Activated CD4-positive, alpha-beta T cell treated with anti-CD3 and anti-CD28 coated beads for 36 hours (primary cell): ENCODE results near the gene TBC1D13. TPM values are rescaled to one million over a fixed set of nuclear protein-coding genes. Genes with fewer than 3 reads are reported as not detected.

ENCODE experiments used
- ATAC-seq: fragments of 200-7000 bp; cut with Tn5 transposase; one replicate; pipeline ENCODE4 v1.10.0; 2021; ENCODE audit warnings: mild to moderate bottlenecking, moderate library complexity
- CTCF ChIA-PET: fragments of 350-600 bp; sonication (Branson Sonifier 250); formaldehyde crosslinking; loops from one replicate; lab custom pipeline; 2021; ENCODE audit warnings: antibody characterized with exemption; lab: Charles Lee
- POLR2A ChIA-PET: fragments of 350-600 bp; sonication (Branson Sonifier 250); formaldehyde crosslinking; loops from one replicate; lab custom pipeline; 2021; ENCODE audit warnings: antibody characterized with exemption, inconsistent platforms; lab: Charles Lee
- DNase-seq: peaks from one replicate; pipeline ENCODE4 v3.0.0-alpha.2; 2020
- H3K27ac Mint-ChIP-seq: one replicate; pipeline ENCODE4 v1.8.0; 2021; ENCODE audit warnings: mixed read lengths
- H3K27me3 Mint-ChIP-seq: one replicate; pipeline ENCODE4 v1.8.0; 2021; ENCODE audit warnings: mixed read lengths
- H3K36me3 Mint-ChIP-seq: one replicate; pipeline ENCODE4 v1.8.0; 2021; ENCODE audit warnings: low read depth, mixed read lengths
- H3K4me1 Mint-ChIP-seq: one replicate; pipeline ENCODE4 v1.8.0; 2021; ENCODE audit warnings: mixed read lengths
- H3K4me3 Mint-ChIP-seq: one replicate; pipeline ENCODE4 v1.8.0; 2021; ENCODE audit warnings: mild to moderate bottlenecking, moderate library complexity, mixed read lengths
- H3K9me3 Mint-ChIP-seq: one replicate; pipeline ENCODE4 v1.8.0; 2021; ENCODE audit warnings: low read depth, mixed read lengths
- intact Hi-C, 2 experiments: fragments of 100-400 bp; cut with DNase I in 1 of 2; cut with micrococcal nuclease in 1 of 2; formaldehyde crosslinking; loops; one replicate each; pipeline versions ENCODE4 v1.14.2 to v1.15.1; 2022 to 2024; cut with DNase I, micrococcal nuclease
- total RNA-seq, 2 experiments: library from RNA; stranded (reverse); gene quantifications; one replicate each; pipeline ENCODE4 v1.2.3, GENCODE V29; 2021

The TBC1D13 gene
- total RNA-seq, result 10 to 100 TPM; 10.5 to 14.0 TPM

GRCh38 chr9:128786681-128787601, at the start of gene TBC1D13:
Gene TBC1D13, plus strand, starts transcription at chr9:128787253. Its CDS starts 101 bp downstream, at chr9:128787354.
- ATAC-seq (peak; percentile 97), DNase-seq (peak; percentile 94)
- Mint-ChIP-seq H3K4me3 (peak within 1 kb of the TSS; percentile 87), H3K9me3 (no peaks in the 10 kb centered on the region), H3K27me3 (no peaks in the 10 kb centered on the region), H3K4me1 (peaks cover 18% of the 10 kb centered on the region), H3K36me3 (peaks cover 1% of the 10 kb centered on the region), H3K27ac (peak within 1 kb of the TSS; percentile 87)
- intact Hi-C loops, result loop anchor here (1.0 to 5.0 kb wide), 18 partner anchors 16 to 627 kb away; partner anchors contain the start of genes PKN3 (in 2 of the 2), ZER1 (in 2 of the 2), BBLN (in 1 of the 2) and COQ4 (in 1 of the 2)
- POLR2A ChIA-PET, result no interaction called here
- CTCF ChIA-PET, result no interaction called here

GRCh38 chr9:128742401-128742800, 44.7 kb upstream of the TBC1D13 start:
- ChIA-PET POLR2A (no interaction called here), CTCF (no interaction called here)
- ATAC-seq (no peak), DNase-seq (no peak)
- Mint-ChIP-seq H3K9me3 (no peaks in the 10 kb centered on the region), H3K36me3 (peaks cover under 1% of the 10 kb centered on the region), H3K4me3 (no peak overlapping the region), H3K27me3 (no peaks in the 10 kb centered on the region), H3K4me1 (no peaks in the 10 kb centered on the region), H3K27ac (no peak overlapping the region)
- intact Hi-C loops, result no loop called here

DNA sequence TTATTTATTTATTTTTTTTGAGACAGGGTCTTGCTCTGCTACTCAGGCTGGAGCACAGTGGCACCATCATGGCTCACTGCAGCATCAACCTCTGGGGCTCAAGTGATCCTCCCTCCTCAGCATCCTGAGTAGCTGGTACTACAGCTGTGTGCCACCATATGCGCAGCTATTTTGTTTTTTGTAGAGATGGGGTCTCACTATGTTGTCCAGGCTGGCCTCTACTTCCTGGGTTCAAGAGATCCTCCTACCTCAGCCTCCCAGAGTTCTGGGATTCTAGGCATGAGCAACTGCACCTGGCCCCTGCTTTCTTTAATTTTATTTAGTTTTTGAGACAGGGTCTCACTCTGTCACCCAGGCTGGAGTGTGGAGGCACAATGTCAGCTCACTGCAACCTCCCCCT, 43.6 kb upstream of the TBC1D13 start:
- no peaks in the 10 kb centered on the region for H3K36me3 Mint-ChIP-seq
- CTCF ChIA-PET, result no interaction called here

GRCh38 chr9:128747241-128747640, 39.8 kb upstream of the TBC1D13 start:
- POLR2A ChIA-PET, result no interaction called here
- no peak overlapping the region for H3K27ac Mint-ChIP-seq

More for the DNA sequence above, 43.6 kb upstream of the TBC1D13 start:
- intact Hi-C loops, result no loop called here
- DNase-seq, result no peak
- H3K9me3 Mint-ChIP-seq, result no peaks in the 10 kb centered on the region
- POLR2A ChIA-PET, result no interaction called here
- no peaks in the 10 kb centered on the region for H3K4me1 Mint-ChIP-seq
- ATAC-seq, result no peak
- no peak overlapping the region for H3K27ac Mint-ChIP-seq
- no peaks in the 10 kb centered on the region for H3K27me3 Mint-ChIP-seq
- H3K4me3 Mint-ChIP-seq, result no peak overlapping the region

DNA sequence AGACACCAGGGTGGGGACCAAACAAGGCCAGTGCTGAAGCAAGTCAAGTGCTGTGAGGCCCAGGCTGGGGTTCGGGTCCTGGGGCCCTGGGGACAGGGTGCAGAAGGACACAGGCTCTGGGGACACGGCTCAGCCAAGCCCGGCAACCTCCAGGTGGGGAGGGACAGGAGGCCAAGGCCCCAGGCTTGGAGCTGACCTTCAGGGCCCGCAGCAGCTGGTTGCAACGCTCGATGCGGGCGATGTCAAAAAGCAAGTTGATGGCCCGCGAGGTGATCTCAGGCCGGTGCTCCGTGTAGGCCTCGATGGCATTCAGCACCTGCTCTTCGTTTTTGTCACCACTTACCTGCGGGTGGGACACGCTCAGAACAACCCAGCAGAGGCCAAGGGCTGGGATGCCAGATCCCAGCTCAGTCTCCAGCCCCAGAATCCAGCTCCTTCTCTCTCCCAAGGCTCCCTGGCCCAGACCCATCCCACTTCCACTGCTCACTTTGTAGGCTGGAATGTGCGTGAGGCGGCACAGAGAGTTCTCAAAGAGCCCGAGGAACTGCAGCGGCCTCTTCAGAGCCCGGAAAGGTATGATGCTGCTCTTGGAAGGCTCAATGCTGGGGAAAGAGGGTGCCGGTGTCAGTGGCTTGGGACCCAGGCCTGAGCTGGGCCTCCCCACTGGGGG, 36.0 kb upstream of the TBC1D13 start:
- ChIA-PET CTCF (interaction anchor here (0.6 kb wide), 1 partner anchor 634 kb away, joined by 3 read pairs; no protein-coding TSS in a partner anchor), POLR2A (no interaction called here)
- H3K4me1 Mint-ChIP-seq, result no peaks in the 10 kb centered on the region
- DNase-seq (no peak), ATAC-seq (no peak)
- H3K4me3 Mint-ChIP-seq, result no peak overlapping the region
- H3K9me3 Mint-ChIP-seq, result no peaks in the 10 kb centered on the region
- H3K27me3 Mint-ChIP-seq, result no peaks in the 10 kb centered on the region
- H3K36me3 Mint-ChIP-seq, result no peaks in the 10 kb centered on the region
- no peak overlapping the region for H3K27ac Mint-ChIP-seq
- intact Hi-C loops, result no loop called here

More at GRCh38 chr9:128747241-128747640, 39.8 kb upstream of the TBC1D13 start:
- CTCF ChIA-PET, result no interaction called here
- no peaks in the 10 kb centered on the region for H3K9me3 Mint-ChIP-seq
- no peaks in the 10 kb centered on the region for H3K4me1 Mint-ChIP-seq
- H3K4me3 Mint-ChIP-seq, result no peak overlapping the region
- ATAC-seq (no peak), DNase-seq (no peak)
- H3K36me3 Mint-ChIP-seq, result no peaks in the 10 kb centered on the region
- no peaks in the 10 kb centered on the region for H3K27me3 Mint-ChIP-seq
- intact Hi-C loops, result no loop called here

- POLR2A ChIA-PET, result no interaction called here
- intact Hi-C loops, result no loop called here
- Mint-ChIP-seq H3K4me1 (peaks cover 3% of the 10 kb centered on the region), H3K27me3 (no peaks in the 10 kb centered on the region), H3K9me3 (no peaks in the 10 kb centered on the region), H3K36me3 (no peaks in the 10 kb centered on the region), H3K4me3 (no peak overlapping the region), H3K27ac (no peak overlapping the region)
- no peak for DNase-seq
- ATAC-seq, result no peak
- CTCF ChIA-PET, result interaction anchor here (0.6 to 0.9 kb wide), 2 partner anchors 20 to 1016 kb away, joined by 4 read pairs; no protein-coding TSS in a partner anchor
Observed at GRCh38 chr9:128753627-128754026, 33.4 kb upstream of the TBC1D13 start.

DNA sequence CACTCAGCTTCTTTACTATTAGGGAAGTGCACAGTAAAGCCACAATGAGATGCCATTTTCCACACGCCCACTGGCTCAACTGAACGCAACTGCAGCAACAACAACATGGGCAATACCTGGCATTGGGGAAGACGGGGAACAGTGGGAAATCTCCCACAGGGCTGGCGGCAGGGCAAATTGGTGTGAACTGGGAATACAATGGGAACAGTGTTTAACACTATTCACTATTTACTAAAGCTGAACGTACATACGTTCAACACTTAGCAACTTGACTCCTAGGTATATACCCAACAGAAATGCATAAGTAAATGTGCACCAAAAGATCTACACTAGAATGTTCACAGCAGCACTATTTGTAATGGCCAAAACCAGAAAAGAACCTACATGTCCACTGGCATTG, 29.5 kb upstream of the TBC1D13 start:
- ATAC-seq, result no peak
- Mint-ChIP-seq H3K27ac (no peak overlapping the region), H3K4me3 (no peak overlapping the region), H3K27me3 (no peaks in the 10 kb centered on the region), H3K9me3 (no peaks in the 10 kb centered on the region), H3K36me3 (no peaks in the 10 kb centered on the region), H3K4me1 (peaks cover 3% of the 10 kb centered on the region)
- intact Hi-C loops, result no loop called here
- CTCF ChIA-PET, result interaction anchor here (0.9 kb wide), 1 partner anchor 453 kb away, joined by 3 read pairs; no protein-coding TSS in a partner anchor
- POLR2A ChIA-PET, result no interaction called here
- no peak for DNase-seq

- no peak for DNase-seq
- Mint-ChIP-seq H3K4me1 (peaks cover 3% of the 10 kb centered on the region), H3K27ac (no peak overlapping the region), H3K4me3 (no peak overlapping the region), H3K9me3 (no peaks in the 10 kb centered on the region), H3K27me3 (no peaks in the 10 kb centered on the region), H3K36me3 (peaks cover 4% of the 10 kb centered on the region)
- ATAC-seq, result no peak
- intact Hi-C loops, result no loop called here
- POLR2A ChIA-PET, result no interaction called here
- CTCF ChIA-PET, result interaction anchor here (0.7 kb wide), 1 partner anchor 241 kb away, joined by 3 read pairs; no protein-coding TSS in a partner anchor
Observed at GRCh38 chr9:128762671-128763449, 24.2 kb upstream of the TBC1D13 start.

DNA sequence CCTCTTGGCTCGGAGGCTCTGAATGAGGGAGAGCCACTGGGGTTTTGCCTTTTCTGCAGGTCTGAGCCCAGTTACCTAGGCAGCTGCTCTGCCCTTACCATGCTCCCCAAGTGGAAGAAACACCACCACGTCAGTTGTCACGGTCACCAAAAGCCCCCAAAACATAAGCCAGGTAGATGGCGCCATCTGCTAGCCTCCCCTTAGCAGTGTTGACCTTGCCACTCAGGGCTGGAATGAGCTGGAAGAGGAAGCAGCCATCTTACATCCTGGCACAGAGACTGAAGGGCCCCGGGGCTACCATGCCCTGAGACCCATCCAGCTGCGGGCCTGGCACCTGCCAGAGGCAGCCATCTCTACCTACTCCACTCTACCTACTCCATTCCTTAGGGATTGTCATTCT, 22.7 kb upstream of the TBC1D13 start:
- intact Hi-C loops, result no loop called here
- ATAC-seq (peak; percentile 53), DNase-seq (no peak)
- POLR2A ChIA-PET, result interaction anchor here (0.6 kb wide), 1 partner anchor 300 kb away, joined by 3 read pairs; no protein-coding TSS in a partner anchor
- H3K27ac Mint-ChIP-seq, result no peak overlapping the region
- H3K4me3 Mint-ChIP-seq, result no peak overlapping the region
- H3K4me1 Mint-ChIP-seq, result peaks cover 7% of the 10 kb centered on the region
- no peaks in the 10 kb centered on the region for H3K27me3 Mint-ChIP-seq
- peaks cover 5% of the 10 kb centered on the region for H3K36me3 Mint-ChIP-seq
- H3K9me3 Mint-ChIP-seq, result no peaks in the 10 kb centered on the region
- CTCF ChIA-PET, result interaction anchor here (0.6 kb wide), 2 partner anchors 183 to 592 kb away, joined by 3 to 6 read pairs; no protein-coding TSS in a partner anchor

GRCh38 chr9:128765499-128765898, 21.6 kb upstream of the TBC1D13 start:
- H3K4me3 Mint-ChIP-seq, result no peak overlapping the region
- ChIA-PET CTCF (no interaction called here), POLR2A (interaction anchor here (0.5 kb wide), 1 partner anchor 1719 kb away, joined by 3 read pairs; no protein-coding TSS in a partner anchor)
- no peak overlapping the region for H3K27ac Mint-ChIP-seq
- no peaks in the 10 kb centered on the region for H3K27me3 Mint-ChIP-seq
- H3K36me3 Mint-ChIP-seq, result peaks cover 5% of the 10 kb centered on the region
- H3K9me3 Mint-ChIP-seq, result no peaks in the 10 kb centered on the region
- H3K4me1 Mint-ChIP-seq, result peaks cover 14% of the 10 kb centered on the region
- intact Hi-C loops, result no loop called here
- ATAC-seq (no peak), DNase-seq (no peak)

DNA sequence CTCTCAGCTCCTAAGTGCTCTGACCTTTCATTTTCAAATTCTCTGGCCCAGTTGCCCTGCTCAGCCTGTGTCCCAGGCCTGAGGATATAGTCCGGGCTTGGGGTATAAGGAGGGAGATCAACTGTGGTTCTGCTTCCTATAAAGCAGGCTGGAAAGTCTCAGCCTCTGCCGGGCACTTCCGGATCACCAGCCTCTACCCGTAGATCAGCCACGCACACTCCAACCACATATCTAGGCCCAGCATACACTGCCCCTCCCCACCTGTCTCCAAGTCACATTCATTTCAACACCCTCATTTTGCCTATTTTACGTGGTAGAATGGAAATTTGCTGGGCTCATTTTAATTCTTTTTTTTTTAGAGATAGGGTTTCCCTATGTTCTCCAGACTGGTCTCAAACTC, 18.4 kb upstream of the TBC1D13 start:
- intact Hi-C loops, result no loop called here
- no peaks in the 10 kb centered on the region for H3K9me3 Mint-ChIP-seq
- no peak for ATAC-seq
- peaks cover 18% of the 10 kb centered on the region for H3K4me1 Mint-ChIP-seq
- H3K27ac Mint-ChIP-seq, result no peak overlapping the region
- H3K36me3 Mint-ChIP-seq, result peaks cover 5% of the 10 kb centered on the region
- H3K4me3 Mint-ChIP-seq, result no peak overlapping the region
- ChIA-PET POLR2A (no interaction called here), CTCF (interaction anchor here (0.6 to 1.0 kb wide), 2 partner anchors 23 to 707 kb away, joined by 3 read pairs; no protein-coding TSS in a partner anchor)
- no peak for DNase-seq
- no peaks in the 10 kb centered on the region for H3K27me3 Mint-ChIP-seq
